Neural progenitor cell (in vitro differentiated cells): ENCODE measurements around the gene KIF16B. TPM values are rescaled to one million over a fixed set of nuclear protein-coding genes. Genes with fewer than 3 reads are reported as not detected.

Source experiments
- DNase-seq: peaks from one replicate; pipeline ENCODE4 v3.0.0-alpha.2; 2016; ENCODE audit warnings: low spot score
- H2AFZ ChIP-seq: fragments of 200-600 bp; sonication (generic); replicated peaks from 2 replicates; pipeline ENCODE4 v1.6.1; 2016; ENCODE audit warnings: antibody characterized with exemption
- H3F3A ChIP-seq: fragments of 200-600 bp; sonication (generic); 2 replicates; pipeline ENCODE4 v1.6.1; 2016; ENCODE audit warnings: antibody characterized with exemption, low read depth
- H3K27ac ChIP-seq: fragments of 200-600 bp; sonication (generic); 2 replicates; pipeline ENCODE4 v1.5.1; 2016; ENCODE audit warnings: mild to moderate bottlenecking
- H3K27me3 ChIP-seq: fragments of 200-600 bp; sonication (generic); 2 replicates; pipeline ENCODE4 v1.6.1; 2016; ENCODE audit warnings: mild to moderate bottlenecking, moderate library complexity
- H3K36me3 ChIP-seq: fragments of 200-600 bp; sonication (generic); 2 replicates; pipeline ENCODE4 v1.5.1; 2016
- H3K4me1 ChIP-seq: fragments of 200-600 bp; sonication (generic); 2 replicates; pipeline ENCODE4 v1.6.1; 2016; ENCODE audit warnings: mixed run types
- H3K4me2 ChIP-seq: fragments of 200-600 bp; sonication (generic); 2 replicates; pipeline ENCODE4 v1.6.1; 2016
- H3K4me3 ChIP-seq: fragments of 200-600 bp; sonication (generic); 2 replicates; pipeline ENCODE4 v1.5.1; 2016
- H3K79me2 ChIP-seq: fragments of 200-600 bp; sonication (generic); 2 replicates; pipeline ENCODE4 v1.6.1; 2016; ENCODE audit warnings: low read depth
- H3K9ac ChIP-seq: fragments of 200-600 bp; sonication (generic); 2 replicates; pipeline ENCODE4 v1.6.1; 2016
- H3K9me3 ChIP-seq: fragments of 200-600 bp; sonication (generic); 2 replicates; pipeline ENCODE4 v1.5.1; 2016; ENCODE audit warnings: low read depth
- H4K20me1 ChIP-seq: fragments of 200-600 bp; sonication (generic); 2 replicates; pipeline ENCODE4 v1.6.1; 2016; ENCODE audit warnings: low read depth
- H3K27ac Mint-ChIP-seq: 3 replicates; pipeline ENCODE4 v1.8.0; 2021; ENCODE audit warnings: mixed read lengths
- H3K27me3 Mint-ChIP-seq: 2 replicates; pipeline ENCODE4 v1.8.0; 2022; ENCODE audit warnings: low read depth, mild to moderate bottlenecking, inconsistent platforms, moderate library complexity, mixed read lengths; ENCODE audit not compliant: insufficient read depth
- H3K36me3 Mint-ChIP-seq: 3 replicates; pipeline ENCODE4 v1.8.0; 2021; ENCODE audit warnings: mixed read lengths
- H3K4me1 Mint-ChIP-seq: 3 replicates; pipeline ENCODE4 v1.8.0; 2021; ENCODE audit warnings: mixed read lengths
- H3K4me3 Mint-ChIP-seq: 3 replicates; pipeline ENCODE4 v1.8.0; 2021; ENCODE audit warnings: mild to moderate bottlenecking, moderate library complexity, mixed read lengths
- H3K9me3 Mint-ChIP-seq: 3 replicates; pipeline ENCODE4 v1.8.0; 2020; ENCODE audit warnings: mixed read lengths
- CTCF ChIP-seq: fragments of 200-600 bp; sonication (generic); IDR thresholded peaks from 2 replicates; pipeline ENCODE4 v1.5.1; 2017; ENCODE audit warnings: antibody characterized with exemption, mild to moderate bottlenecking
- EZH2 ChIP-seq: fragments of 200-600 bp; sonication (generic); IDR thresholded peaks from 2 replicates; pipeline ENCODE4 v1.6.1; 2017; ENCODE audit warnings: antibody characterized with exemption, mild to moderate bottlenecking, moderate library complexity
- EZH2phosphoT487 ChIP-seq: fragments of 200-600 bp; sonication (generic); IDR thresholded peaks from 2 replicates; pipeline ENCODE4 v1.6.1; 2017; ENCODE audit warnings: antibody characterized with exemption
- total RNA-seq: library from RNA; depleted of rRNA; stranded (reverse); fragments of >200 nt; gene quantifications from 2 replicates; pipeline ENCODE4 v1.2.3, GENCODE V29; 2015; ENCODE audit warnings: low replicate concordance

The KIF16B gene
- total RNA-seq, 1 donor from 2014 or later: 15.5 TPM

- Mint-ChIP-seq H3K27me3 (no peaks in the 10 kb centered on the region), H3K4me1 (no peaks in the 10 kb centered on the region), H3K4me3 (no peak overlapping the region), H3K27ac (no peak overlapping the region), H3K9me3 (peaks cover 3% of the 10 kb centered on the region), H3K36me3 (peaks cover 14% of the 10 kb centered on the region)
- Histone ChIP-seq H3K9ac (no peak overlapping the region), H3K36me3 (no peaks in the 10 kb centered on the region), H3K4me2 (no peak overlapping the region), H3K79me2 (no peaks in the 10 kb centered on the region), H3F3A (no peaks in the 10 kb centered on the region), H3K4me3 (no peak overlapping the region), H3K9me3 (peaks cover 6% of the 10 kb centered on the region), H3K27me3 (no peaks in the 10 kb centered on the region), H3K27ac (no peak overlapping the region), H4K20me1 (no peaks in the 10 kb centered on the region), H3K4me1 (no peaks in the 10 kb centered on the region), H2AFZ (no peak overlapping the region)
- TF ChIP-seq CTCF (no peak), EZH2 (no peak), EZH2phosphoT487 (no peak)
- no peak for DNase-seq
Observed at GRCh38 chr20:16410626-16411025, 162.6 kb downstream of the KIF16B start.

GRCh38 chr20:16408981-16409380, 164.3 kb downstream of the KIF16B start:
- Histone ChIP-seq H3K4me3 (no peak overlapping the region), H3K4me1 (no peaks in the 10 kb centered on the region), H3K9ac (no peak overlapping the region), H3K4me2 (no peak overlapping the region), H3F3A (no peaks in the 10 kb centered on the region), H3K79me2 (no peaks in the 10 kb centered on the region), H2AFZ (no peak overlapping the region), H3K36me3 (no peaks in the 10 kb centered on the region), H3K27me3 (no peaks in the 10 kb centered on the region), H3K9me3 (peaks cover 6% of the 10 kb centered on the region), H3K27ac (no peak overlapping the region), H4K20me1 (no peaks in the 10 kb centered on the region)
- Mint-ChIP-seq H3K4me3 (no peak overlapping the region), H3K27me3 (no peaks in the 10 kb centered on the region), H3K36me3 (peaks cover 20% of the 10 kb centered on the region), H3K27ac (no peak overlapping the region), H3K9me3 (peaks cover 3% of the 10 kb centered on the region), H3K4me1 (no peaks in the 10 kb centered on the region)
- TF ChIP-seq EZH2: no peak
- TF ChIP-seq EZH2phosphoT487: no peak
- TF ChIP-seq CTCF: no peak
- DNase-seq: no peak

- TF ChIP-seq EZH2phosphoT487 (no peak), CTCF (no peak), EZH2 (no peak)
- Histone ChIP-seq H3K4me1 (no peaks in the 10 kb centered on the region), H3K9ac (no peak overlapping the region), H3K36me3 (no peaks in the 10 kb centered on the region), H4K20me1 (no peaks in the 10 kb centered on the region), H2AFZ (no peak overlapping the region), H3K9me3 (peaks cover 6% of the 10 kb centered on the region), H3F3A (no peaks in the 10 kb centered on the region), H3K27me3 (no peaks in the 10 kb centered on the region), H3K79me2 (no peaks in the 10 kb centered on the region), H3K27ac (no peak overlapping the region), H3K4me2 (no peak overlapping the region), H3K4me3 (no peak overlapping the region)
- H3K4me1 Mint-ChIP-seq: no peaks in the 10 kb centered on the region
- peaks cover 3% of the 10 kb centered on the region for H3K9me3 Mint-ChIP-seq
- no peak overlapping the region for H3K4me3 Mint-ChIP-seq
- no peak for DNase-seq
- no peak overlapping the region for H3K27ac Mint-ChIP-seq
- H3K27me3 Mint-ChIP-seq: no peaks in the 10 kb centered on the region
- peaks cover 20% of the 10 kb centered on the region for H3K36me3 Mint-ChIP-seq
Observed at GRCh38 chr20:16407251-16408067, 165.8 kb downstream of the KIF16B start.
